ENCODE results near the gene VPS13A.

GRCh38 chr9:77194423-77194822 lies 17.1 kb downstream of the VPS13A start:
- TF ChIP-seq CTCF (IDR thresholded peaks at IDR 0.05): no peak
- TF ChIP-seq POLR2A (IDR thresholded peaks at IDR 0.05): no peak

Measured in tibial nerve (tissue), 3 donors.